ENCODE data around the gene TYW3.
"Not testable (repeated sequence)": the region's sequence is repeated elsewhere in the genome, so short reads cannot be mapped to it uniquely, and the experiment has no call there.

Gene TYW3

DNA sequence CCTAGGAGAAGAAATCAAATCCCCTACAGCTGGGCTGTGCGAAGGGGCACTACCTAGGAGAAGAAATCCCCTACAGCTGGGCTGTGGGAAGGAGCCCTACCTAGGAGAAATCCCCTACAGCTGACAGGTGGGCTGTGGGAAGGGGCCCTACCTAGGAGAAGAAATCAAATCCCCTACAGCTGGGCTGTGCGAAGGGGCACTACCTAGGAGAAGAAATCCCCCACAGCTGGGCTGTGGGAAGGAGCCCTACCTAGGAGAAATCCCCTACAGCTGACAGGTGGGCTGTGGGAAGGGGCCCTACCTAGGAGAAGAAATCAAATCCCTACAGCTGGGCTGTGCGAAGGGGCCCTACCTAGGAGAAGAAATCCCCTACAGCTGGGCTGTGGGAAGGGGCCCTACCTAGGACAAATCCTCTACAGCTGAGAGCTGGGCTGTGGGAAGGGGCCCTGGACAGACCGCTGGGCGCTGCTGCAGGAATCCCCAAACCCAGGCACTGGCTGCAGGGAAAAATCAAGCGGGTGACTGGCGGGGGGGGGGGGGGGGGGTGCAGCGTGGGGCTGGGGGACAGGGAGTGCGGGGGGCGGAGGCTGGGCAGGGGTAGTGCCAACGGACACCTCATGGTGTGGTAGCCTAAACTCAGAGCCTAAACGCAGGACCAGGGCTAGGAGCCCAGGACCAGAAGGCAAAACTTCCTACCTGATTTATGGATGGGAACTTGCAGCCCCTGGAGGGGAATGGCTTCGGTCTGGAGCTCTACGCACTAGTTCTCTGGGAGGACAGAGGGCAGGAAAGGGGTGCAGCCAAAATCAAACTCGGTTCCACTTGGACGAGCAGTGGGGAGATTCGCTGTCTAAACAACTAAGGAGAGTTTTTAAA is 643 bp upstream of the TYW3 start:
- not testable (repeated sequence) for DNase-seq

DNA sequence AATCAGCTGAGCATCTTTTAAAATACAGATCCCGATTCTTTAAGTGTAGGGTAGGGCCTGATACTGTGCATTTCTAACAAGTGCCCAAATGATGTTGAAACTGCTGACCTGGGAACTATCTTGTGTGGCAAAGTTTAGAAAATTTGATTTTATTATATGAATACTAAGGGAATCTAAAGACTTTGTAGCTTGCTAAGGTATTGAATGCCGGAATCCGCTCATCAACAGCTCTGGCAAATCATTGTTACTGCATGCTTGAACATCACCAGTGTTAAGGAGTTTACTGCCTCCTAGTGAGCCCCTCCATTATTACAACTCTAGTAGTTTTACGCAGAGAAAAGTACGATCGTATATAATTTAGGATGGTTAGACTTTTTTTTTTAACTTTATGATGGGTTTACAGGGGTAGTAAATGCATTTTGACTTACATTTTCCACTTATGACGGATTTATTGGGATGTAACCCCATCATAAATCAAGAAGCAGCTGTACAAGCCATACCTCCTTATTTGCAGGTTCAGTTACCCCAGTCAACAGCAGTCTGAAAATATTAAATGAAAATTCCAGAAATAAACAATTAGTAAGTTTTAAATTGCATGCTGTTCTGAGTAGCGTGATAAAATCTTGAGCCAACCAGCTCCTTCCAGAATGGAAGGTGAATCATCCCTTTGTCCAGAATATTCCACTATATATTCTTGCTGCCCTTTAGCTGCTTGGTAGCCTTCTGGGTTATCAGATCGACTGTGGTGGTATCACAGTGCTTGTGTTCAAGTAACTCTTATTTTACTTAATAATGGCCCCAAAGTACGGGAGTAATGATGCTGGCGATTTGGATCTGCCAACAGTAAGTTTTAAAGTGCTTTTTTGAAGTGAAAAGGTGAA is 892 bp downstream of the TYW3 start:
- DNase-seq, result peak; percentile 72

DNA sequence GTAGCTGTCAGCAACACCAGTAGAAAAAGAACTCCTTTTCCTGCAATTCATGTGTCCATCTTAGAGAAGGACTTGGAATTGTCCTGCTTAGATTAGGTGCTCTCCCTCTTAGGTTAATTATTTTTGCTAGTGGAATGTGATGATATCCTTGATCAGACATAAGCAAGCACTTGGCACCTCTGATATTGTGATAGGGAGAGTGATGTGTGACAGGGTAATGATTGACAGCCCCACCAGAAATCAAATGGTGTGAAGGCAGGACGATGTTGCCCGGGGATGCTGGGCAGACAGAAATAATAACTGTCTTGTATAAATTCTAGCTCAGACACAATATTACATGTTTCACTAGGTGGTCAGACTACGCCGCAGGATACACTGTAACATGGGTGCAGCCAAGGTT is 4.4 kb downstream of the TYW3 start:
- DNase-seq, result no peak

DNA sequence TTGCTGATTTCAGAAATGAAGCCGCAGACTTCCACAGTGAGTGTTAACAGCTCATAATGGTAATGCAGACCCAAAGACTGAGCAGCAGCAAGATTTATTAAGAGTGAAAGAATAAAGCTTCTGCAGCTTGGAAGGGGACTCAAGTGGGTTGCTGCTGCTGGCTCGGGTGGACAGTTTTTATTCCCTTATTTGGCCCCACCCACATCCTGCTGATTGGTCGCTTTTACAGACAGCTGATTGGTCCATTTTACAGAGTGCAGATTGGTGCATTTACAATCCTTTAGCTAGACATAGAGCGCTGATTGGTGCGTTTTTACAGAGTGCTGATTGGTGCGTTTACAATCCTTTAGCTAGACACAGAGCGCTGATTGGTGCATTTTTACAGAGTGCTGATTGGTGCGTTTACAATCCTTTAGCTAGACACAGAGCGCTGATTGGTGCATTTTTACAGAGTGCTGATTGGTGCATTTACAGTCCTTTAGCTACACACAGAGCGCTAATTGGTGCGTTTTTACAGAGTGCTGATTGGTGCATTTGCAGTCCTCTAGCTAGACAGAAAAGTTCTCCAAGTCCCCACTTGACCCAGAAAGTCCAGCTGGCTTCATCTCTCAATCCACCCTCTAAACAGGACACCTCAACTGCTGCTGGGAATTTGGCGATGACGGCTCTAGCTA is 7.5 kb downstream of the TYW3 start:
- DNase-seq, result not testable (repeated sequence)

DNA sequence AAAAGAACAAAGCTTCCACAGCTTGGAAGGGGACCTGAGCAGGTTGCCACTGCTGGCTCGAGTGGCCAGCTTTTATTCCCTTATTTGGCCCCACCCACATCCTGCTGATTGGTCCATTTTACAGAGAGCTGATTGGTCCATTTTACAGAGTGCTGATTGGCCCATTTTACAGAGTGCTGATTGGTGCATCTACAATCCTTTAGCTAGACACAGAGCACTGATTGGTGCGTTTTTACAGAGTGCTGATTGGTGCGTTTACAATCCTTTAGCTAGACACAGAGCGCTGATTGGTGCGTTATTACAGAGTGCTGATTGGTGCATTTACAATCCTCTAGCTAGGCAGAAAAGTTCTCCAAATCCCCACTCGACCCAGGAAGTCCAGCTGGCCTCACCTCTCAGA is 12.3 kb downstream of the TYW3 start:
- not testable (repeated sequence) for DNase-seq

DNA sequence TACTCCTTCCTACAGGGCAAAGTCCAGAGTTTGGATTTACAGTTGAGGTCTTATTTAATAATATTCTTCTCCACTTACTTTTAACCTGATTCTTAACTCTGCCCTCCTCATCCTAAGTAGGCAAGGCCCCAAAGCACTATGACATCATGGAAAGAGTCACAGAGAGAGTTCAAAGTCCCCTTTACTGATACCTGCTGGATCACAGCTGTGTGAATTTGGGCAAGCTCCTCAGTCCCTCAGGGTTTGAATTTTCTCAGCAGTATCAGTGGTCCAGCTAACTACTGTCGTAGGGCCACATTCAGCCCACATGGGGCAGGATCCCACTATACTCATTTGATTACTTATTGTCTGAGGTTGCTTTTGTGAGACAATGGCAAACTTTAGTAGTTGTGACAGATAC is 16.0 kb downstream of the TYW3 start:
- no peak for DNase-seq

DNA sequence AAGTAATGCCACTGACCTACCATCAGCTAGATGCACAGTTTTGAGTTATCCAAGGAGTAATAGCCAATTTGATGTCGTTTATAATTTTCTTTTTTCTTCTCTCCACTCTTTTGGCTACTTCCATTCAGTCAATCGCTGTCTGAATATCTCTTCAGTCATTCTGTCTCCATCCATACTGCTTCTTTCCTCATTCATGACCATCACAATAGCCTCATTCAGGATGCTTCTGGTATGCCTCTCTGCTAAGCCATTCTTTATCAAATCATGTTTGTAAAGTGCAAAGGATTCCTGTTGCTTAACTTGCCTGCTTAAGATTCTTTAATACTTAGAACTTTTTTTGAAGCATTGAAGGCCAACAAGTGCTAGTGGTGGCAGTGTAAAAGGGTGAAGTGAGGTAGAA is 20.2 kb downstream of the TYW3 start:
- no peak for DNase-seq

DNA sequence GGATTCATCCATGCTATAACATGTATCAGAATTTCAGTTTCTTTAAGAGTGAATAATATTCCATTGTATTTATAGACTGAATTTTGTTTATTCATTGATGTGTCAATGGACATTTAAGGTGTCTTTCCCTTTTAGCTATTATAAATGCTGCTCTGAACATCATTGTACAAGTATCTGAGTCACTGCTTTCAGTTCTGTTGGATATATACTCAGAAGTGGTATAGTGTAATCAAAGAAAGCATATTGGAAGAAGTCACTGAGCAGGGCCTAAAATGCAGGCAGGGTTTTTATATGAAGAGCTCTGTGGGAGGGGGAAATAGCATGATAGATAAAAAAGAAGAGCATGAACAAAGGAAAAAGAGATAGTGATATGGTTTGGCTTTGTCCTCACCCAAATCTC is 22.5 kb downstream of the TYW3 start:
- DNase-seq, result no peak

DNA sequence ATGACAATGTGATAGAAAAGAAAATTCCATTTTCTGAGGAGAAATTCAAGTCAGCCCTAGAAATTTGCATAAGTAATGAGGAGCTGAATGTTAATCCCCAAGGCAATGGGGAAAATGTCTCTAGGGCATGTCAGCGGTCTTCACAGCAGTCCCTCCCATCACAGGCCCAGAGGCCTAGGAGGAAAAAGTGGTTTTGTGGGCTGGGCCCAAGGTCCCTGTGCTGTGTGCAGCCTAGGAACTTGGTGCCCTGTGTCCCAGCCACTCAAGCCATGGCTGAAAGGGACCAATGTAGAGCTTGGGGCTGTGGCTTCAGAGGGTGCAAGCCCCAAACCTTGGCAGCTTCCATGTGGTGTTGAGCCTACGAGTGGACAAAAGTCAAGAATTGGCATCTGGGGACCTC is 23.7 kb downstream of the TYW3 start:
- DNase-seq, result not testable (repeated sequence)

DNA sequence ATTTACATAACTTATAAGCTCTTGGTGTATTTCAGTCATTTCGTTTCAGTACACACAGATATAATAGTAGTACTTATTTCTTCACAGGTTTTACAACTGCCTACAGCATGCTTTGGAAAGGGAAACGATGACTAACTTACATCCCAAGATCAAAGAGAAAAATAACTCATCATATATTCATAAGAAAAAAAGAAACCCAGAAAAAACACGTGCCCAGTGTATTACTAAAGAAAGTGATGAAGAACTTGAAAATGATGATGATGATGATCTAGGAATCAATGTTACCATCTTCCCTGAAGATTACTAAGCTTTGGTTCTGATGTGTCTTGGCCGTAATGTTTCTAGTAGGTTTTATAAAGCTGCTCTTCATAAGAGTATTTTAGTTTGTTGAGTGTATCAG is 30.9 kb downstream of the TYW3 start:
- no peak for DNase-seq

DNA sequence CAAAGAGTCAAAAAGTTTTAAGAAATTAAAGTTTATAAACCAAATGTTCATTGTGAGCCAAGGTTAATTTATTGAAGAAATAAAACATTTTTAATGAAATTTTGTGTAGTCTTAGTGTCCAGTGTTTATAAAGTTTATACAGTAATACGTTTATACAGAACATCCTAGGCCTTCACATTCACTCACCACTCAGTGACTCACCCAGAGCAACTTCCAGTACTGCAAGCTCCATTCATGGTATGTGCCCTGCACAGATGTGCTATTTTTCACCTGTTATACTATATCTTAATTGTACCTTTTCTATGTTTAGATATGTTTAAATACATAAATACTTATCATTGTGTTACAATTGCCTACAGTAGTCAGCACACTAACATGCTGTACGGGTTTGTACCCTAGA is 33.6 kb downstream of the TYW3 start:
- DNase-seq, result no peak

DNA sequence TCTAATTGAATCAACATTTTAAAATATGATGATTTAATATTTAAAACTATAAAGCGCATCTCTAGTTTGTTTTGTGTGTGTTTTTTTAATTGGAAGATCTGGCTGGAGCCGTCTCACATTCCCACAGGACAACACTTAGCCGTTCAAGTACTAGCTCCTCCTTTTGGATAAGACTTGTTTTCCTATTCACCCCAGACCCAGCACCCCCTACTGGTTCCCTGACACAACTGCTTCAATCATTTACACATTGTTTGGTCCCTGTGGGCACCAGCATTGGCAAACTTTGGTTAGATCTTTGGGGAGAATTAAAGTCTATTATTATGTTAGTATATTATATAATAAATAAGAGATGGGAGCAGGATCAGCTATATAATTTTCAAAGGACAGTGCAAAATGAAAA is 34.5 kb downstream of the TYW3 start:
- DNase-seq, result no peak

DNA sequence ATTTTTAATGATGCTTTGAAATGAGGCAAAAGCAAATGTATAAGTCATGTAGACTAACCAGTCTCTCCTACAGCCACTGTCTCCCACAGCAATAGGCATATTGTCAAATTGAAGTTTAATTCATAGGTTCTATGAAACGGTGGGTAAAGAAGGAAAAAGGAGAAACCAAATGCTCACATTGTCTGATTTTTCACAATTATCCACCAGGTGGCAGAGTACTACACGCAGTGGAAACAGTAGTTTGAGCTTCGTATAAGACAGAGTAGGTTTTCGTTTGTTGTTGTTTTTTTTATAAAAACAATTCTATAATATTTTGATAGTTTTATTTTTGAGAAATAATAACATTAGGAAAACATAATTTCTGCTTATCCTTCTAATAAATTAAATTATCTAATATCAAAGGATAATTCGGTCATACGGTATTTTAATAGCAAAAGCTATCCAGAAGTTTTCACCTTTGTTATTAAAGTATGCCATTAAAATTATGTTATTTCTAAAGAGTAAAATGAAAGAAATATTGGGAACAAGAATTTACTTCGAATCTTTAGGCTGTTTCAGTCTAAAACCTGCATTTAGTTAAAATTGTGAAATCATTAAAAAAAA is 39.1 kb downstream of the TYW3 start:
- DNase-seq, result peak; percentile 37

DNA sequence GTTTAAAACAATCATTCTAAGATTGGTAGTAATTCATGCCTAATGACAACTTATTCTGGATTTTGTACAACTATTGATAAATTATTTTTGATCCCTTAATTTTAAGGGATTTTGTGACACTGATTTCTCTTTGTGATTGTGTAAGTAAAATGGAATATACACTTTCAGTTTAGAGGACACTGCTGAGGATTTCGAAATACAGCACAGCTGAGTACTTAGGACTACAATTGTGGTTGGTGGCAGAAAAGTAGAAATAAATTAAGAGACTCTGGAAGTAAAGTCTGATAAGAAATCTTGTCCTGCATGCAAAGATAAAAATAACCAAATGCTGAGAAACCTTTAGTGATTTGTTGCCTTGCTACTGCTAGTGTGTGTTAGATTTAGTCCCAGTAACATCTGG is 40.0 kb downstream of the TYW3 start:
- no peak for DNase-seq

DNA sequence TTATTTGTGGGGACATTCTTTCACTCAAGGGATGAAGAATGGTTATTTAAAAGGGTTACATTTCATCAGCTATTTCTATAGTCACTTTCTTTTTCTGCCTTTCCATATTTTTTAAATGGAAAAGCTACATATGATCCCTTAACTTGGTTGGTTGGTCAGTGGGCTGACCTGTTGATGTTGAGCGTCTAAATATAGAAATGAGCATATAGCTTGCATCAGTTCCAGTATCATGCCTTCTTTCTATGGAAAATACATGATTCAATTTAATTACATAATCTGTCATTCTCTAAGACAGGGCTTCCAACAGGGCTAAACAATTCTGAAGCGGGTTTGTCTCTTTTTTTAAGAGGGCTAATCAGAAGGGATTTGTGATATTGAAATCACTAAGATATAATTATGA is 40.6 kb downstream of the TYW3 start:
- no peak for DNase-seq

DNA sequence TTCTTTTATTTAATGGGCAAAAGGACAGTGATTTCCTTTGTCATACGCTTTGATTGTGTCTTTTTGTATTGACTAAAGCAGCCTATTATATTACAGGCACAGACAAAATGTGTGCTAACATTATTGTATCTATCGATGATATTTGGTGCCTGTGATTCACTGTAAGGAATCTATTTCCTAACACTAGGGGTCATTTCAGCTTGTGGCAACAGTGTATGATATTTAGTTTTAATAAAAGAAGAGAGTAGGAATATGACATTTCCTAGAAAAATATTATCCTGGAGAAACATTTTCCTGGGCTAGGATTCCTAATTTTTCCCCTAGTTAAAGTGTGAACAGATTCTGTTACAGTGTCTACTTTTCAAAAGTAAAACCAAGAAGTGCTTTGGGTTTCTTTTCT is 42.8 kb downstream of the TYW3 start:
- DNase-seq, result no peak

DNA sequence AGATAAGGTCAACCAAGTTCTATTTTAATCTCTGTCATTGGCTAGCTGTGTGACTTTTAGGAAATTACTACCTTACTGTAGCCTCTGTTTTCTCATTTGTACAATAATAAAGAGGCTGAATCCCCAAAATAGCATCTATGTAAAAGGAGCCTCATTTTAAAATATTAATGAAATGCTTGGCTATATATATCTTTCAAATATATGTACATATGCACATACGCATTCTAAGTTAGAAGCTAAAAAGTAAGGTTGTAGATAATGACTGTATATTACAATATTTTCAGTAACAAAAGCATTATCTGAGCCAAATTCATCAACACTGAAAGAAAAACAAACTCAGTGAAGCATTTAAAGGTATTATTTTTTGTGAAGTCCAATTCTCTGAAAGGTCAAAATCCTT is 44.6 kb downstream of the TYW3 start:
- no peak for DNase-seq

DNA sequence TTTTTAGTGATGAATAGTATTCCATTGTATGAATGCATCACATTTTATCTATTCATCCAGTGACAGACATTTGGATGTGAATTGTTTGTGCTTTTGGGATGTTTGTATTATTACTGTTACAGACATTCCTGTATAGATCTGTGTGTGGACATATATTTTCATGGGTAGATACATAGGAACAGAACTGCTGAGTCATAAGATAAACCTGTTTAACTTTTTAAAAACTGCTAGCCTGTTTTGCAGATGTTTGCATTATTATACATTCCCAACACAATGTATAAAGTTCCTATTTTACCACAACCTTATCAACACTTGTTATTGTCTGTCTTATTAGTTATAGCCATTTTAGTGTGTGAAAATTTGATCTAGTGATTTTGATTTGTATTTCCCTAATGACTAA is 46.8 kb downstream of the TYW3 start:
- no peak for DNase-seq

DNA sequence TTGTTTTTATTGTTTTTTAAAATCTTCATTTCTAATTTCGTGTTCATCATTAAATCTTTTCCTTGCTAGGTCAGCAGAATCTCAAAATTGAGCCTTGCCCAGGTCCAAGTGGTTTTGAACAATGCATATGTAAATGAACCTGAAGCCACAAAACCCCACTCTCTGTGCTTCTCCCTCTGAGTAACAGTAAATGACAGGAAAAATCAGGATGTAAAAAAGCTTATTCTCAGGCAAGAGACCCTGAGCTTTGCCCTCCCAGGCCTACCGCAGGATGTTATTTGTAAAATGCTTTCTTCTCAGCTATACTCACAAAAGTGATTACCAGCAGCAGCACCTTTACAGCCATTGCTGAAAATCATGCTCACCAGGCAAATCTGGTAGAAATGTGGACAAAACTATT is 47.6 kb downstream of the TYW3 start:
- no peak for DNase-seq

DNA sequence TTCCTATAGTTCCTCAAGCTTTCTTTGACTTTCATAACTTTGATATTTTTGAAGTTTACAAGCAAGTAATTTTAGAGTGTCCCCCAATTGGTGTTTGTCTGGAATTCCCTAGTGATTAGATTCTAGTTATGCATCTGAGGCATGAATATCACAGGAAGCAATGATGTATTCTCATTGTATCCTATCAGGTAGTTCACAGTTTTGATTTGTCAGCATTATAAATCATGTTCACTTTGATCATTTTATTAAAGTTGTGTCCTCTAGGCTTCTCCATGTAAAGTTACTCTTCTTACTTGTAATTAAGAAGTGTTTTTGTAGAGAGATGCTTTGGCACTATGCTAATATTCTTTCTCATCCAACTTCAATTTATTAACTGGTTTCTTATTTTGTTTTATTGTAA is 53.0 kb downstream of the TYW3 start:
- DNase-seq, result no peak

DNA sequence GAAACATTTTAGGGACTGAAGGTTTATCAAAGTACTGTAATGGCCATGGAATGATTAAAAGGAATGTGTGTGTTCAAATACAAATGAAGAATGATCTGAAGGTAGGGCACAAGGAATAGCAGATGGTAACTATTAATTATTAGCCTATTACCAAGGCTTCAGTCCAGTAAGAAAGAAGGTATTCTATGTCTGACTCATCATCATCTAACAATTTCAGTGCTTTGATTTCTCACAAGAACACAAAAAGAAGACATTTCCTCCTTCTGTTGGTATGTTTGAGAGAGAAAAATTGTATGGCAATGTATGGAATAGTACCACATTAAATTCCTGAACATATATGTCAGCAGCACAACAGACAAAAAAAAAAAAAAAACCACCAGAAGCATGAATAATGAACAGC is 57.5 kb downstream of the TYW3 start:
- DNase-seq, result no peak

DNA sequence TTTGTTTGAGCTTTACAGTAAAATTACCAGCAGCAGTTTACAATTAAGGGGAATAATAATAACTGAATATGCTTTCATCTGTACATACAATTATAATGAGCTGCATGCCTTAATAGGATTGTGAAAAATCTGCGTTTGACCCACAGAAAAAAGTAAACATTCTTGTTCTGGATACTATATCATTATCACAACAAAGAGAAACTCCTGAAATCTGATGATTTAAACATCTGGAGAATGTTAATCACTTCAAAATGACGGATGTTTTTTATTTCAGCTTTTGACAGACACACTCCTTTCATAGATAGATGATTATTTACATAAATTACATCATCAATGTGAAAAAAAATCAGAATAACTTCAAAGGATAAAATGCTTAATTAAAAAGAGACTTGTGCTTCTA is 58.5 kb downstream of the TYW3 start:
- no peak for DNase-seq

DNA sequence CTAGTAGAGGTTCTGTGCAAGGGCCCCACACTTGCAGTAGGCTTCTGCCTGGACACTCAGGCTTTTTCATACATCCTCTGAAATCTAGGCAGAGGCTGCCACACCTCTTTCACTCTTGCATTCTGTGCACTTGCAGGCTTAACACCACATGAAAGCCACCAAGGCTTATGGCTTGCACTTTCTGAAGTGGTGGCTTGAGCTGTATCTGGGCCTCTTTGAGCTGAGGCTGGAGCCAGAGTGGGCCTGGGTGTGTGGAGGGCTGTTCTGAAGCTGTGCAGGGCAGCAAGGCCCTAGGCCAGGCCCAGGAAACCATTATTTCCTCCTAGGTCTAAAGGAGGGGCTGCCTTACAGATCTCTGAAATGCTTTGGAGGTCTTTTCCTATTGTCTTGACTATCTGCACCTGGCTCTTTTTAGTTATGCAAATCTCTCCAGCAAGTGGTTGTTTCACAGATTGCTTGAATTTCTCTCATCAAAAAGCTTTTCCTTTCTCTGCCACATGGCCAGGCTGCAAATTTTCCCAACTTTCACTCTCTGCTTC is 66.2 kb downstream of the TYW3 start:
- DNase-seq, result no peak

All from NCI-H1105 (cell line).